DOHH2 (cell line): ENCODE measurements around the gene LNX1.

ENCODE experiments used
- H3F3A ChIP-seq: fragments of 200-600 bp; sonication (generic), shearing (Covaris generic); 2 replicates; pipeline ENCODE4 v1.6.0; 2016; ENCODE audit warnings: antibody characterized with exemption, mild to moderate bottlenecking; ENCODE audit not compliant: control insufficient read depth, insufficient read depth
- H3K27ac ChIP-seq: fragments of 200-600 bp; sonication (generic); 2 replicates; pipeline ENCODE4 v1.5.1; 2014; ENCODE audit warnings: low read depth, mild to moderate bottlenecking, low read length, moderate library complexity
- H3K27me3 ChIP-seq: fragments of 200-600 bp; sonication (generic); 2 replicates; pipeline ENCODE4 v1.6.1; 2014; ENCODE audit warnings: mild to moderate bottlenecking, low read length, mixed read lengths; ENCODE audit not compliant: control insufficient read depth
- H3K36me3 ChIP-seq: fragments of 200-600 bp; sonication (generic); 2 replicates; pipeline ENCODE4 v1.6.1; 2014; ENCODE audit warnings: mild to moderate bottlenecking, low read length, moderate library complexity, mixed read lengths; ENCODE audit not compliant: control insufficient read depth
- H3K4me1 ChIP-seq: fragments of 200-600 bp; sonication (generic); 2 replicates; pipeline ENCODE4 v1.6.1; 2014; ENCODE audit warnings: mild to moderate bottlenecking, low read length, mixed read lengths; ENCODE audit not compliant: control insufficient read depth
- H3K4me2 ChIP-seq: fragments of 200-600 bp; sonication (generic); 2 replicates; pipeline ENCODE4 v1.6.0; 2014; ENCODE audit warnings: mild to moderate bottlenecking, low read length, moderate library complexity
- H3K4me3 ChIP-seq: fragments of 200-600 bp; sonication (generic); 2 replicates; pipeline ENCODE4 v1.5.1; 2014; ENCODE audit warnings: mild to moderate bottlenecking, low read length, mixed read lengths
- H3K79me2 ChIP-seq: fragments of 200-600 bp; sonication (generic); 2 replicates; pipeline ENCODE4 v1.6.1; 2014; ENCODE audit warnings: mild to moderate bottlenecking, low read length, mixed read lengths; ENCODE audit not compliant: control insufficient read depth
- H3K9me2 ChIP-seq: fragments of 200-600 bp; sonication (generic); replicated peaks from 2 replicates; pipeline ENCODE4 v1.6.1; 2014; ENCODE audit warnings: mild to moderate bottlenecking, low read length, mixed read lengths; ENCODE audit not compliant: control insufficient read depth
- H3K9me3 ChIP-seq: fragments of 200-600 bp; sonication (generic); 2 replicates; pipeline ENCODE4 v1.6.1; 2014; ENCODE audit warnings: antibody characterized with exemption, low read length, mixed read lengths; ENCODE audit not compliant: control insufficient read depth, insufficient read depth
- H4K20me1 ChIP-seq: fragments of 200-600 bp; sonication (generic); 2 replicates; pipeline ENCODE4 v1.6.0; 2014; ENCODE audit warnings: low read depth, mild to moderate bottlenecking, antibody characterized with exemption, low read length, moderate library complexity; ENCODE audit not compliant: control insufficient read depth, insufficient read depth
- CTCF ChIP-seq: fragments of 200-600 bp; sonication (generic); IDR thresholded peaks from one replicate; pipeline ENCODE4 v1.5.1; 2014; ENCODE audit warnings: antibody characterized with exemption, mild to moderate bottlenecking, low read depth, low read length; ENCODE audit not compliant: poor library complexity, severe bottlenecking
- EZH2phosphoT487 ChIP-seq: fragments of 200-600 bp; sonication (generic); IDR thresholded peaks from 2 replicates; pipeline ENCODE4 v1.6.1; 2017; ENCODE audit warnings: borderline replicate concordance, mild to moderate bottlenecking, antibody characterized with exemption, low read length, moderate library complexity, mixed read lengths

Gene LNX1

GRCh38 chr4:53629296-53629695, 38.0 kb upstream of the LNX1 start:
- Histone ChIP-seq H3F3A (no peaks in the 10 kb centered on the region), H3K79me2 (no peaks in the 10 kb centered on the region), H3K27ac (no peak overlapping the region), H3K4me2 (no peak overlapping the region), H3K36me3 (no peaks in the 10 kb centered on the region), H4K20me1 (no peaks in the 10 kb centered on the region), H3K9me3 (no peaks in the 10 kb centered on the region), H3K9me2 (no peaks in the 10 kb centered on the region), H3K4me1 (no peaks in the 10 kb centered on the region), H3K4me3 (no peak overlapping the region), H3K27me3 (peaks cover 12% of the 10 kb centered on the region; the same call in 1 of the 2 replicates)
- TF ChIP-seq EZH2phosphoT487, result no peak
- TF ChIP-seq CTCF, result no peak

- H4K20me1 ChIP-seq, result no peaks in the 10 kb centered on the region
- 0 out of 2 replicates have a peak, but pooled peaks cover 5% of the 10 kb centered on the region for H3K27me3 ChIP-seq
- no peak overlapping the region for H3K4me3 ChIP-seq
- no peak overlapping the region for H3K4me2 ChIP-seq
- H3F3A ChIP-seq, result no peaks in the 10 kb centered on the region
- no peaks in the 10 kb centered on the region for H3K4me1 ChIP-seq
- no peaks in the 10 kb centered on the region for H3K9me2 ChIP-seq
- no peaks in the 10 kb centered on the region for H3K79me2 ChIP-seq
- no peaks in the 10 kb centered on the region for H3K9me3 ChIP-seq
- H3K36me3 ChIP-seq, result no peaks in the 10 kb centered on the region
- no peak for TF ChIP-seq EZH2phosphoT487
- no peak for TF ChIP-seq CTCF
- no peak overlapping the region for H3K27ac ChIP-seq
Observed at GRCh38 chr4:53626491-53626890, 35.2 kb upstream of the LNX1 start.

GRCh38 chr4:53625888-53626287, 34.6 kb upstream of the LNX1 start:
- no peaks in the 10 kb centered on the region for H3F3A ChIP-seq
- H3K4me1 ChIP-seq, result no peaks in the 10 kb centered on the region
- no peaks in the 10 kb centered on the region for H3K36me3 ChIP-seq
- H3K4me2 ChIP-seq, result no peak overlapping the region
- no peak overlapping the region for H3K4me3 ChIP-seq
- H3K27me3 ChIP-seq, result 0 out of 2 replicates have a peak, but pooled peaks cover 5% of the 10 kb centered on the region
- H3K27ac ChIP-seq, result no peak overlapping the region
- H3K79me2 ChIP-seq, result no peaks in the 10 kb centered on the region
- no peaks in the 10 kb centered on the region for H3K9me3 ChIP-seq
- no peaks in the 10 kb centered on the region for H4K20me1 ChIP-seq
- no peaks in the 10 kb centered on the region for H3K9me2 ChIP-seq
- TF ChIP-seq EZH2phosphoT487, result no peak
- TF ChIP-seq CTCF, result no peak
